ENCODE results near the gene TMEM143.

Gene TMEM143

DNA sequence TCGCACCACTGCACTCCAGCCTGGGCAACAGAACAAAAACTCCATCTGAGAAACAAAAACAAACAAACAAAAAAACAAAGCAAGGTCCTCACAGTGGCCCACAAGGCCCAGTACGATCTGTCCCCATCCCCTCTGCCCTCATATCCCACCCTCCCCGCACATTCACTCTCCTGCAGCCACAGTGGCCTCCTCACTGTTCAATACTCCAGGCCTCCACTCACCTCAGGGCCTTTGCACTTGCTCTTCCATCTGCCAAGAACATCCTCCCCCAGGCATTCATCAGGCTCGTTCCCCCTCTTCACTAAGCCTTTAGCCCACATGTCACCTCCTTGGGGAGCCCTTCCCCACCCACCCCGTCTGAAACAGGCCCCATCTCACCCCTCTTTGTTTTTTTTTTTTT, 4.6 kb downstream of the TMEM143 start:
- no peak for DNase-seq (ENCODE audit: low read depth, low spot score)

GRCh38 chr19:48355365-48355954, 8.3 kb downstream of the TMEM143 start:
- DNase-seq (ENCODE audit: low read depth, low spot score), result no peak

GRCh38 chr19:48354332-48354992, 9.3 kb downstream of the TMEM143 start:
- no peak for DNase-seq (ENCODE audit: low read depth, low spot score)

DNA sequence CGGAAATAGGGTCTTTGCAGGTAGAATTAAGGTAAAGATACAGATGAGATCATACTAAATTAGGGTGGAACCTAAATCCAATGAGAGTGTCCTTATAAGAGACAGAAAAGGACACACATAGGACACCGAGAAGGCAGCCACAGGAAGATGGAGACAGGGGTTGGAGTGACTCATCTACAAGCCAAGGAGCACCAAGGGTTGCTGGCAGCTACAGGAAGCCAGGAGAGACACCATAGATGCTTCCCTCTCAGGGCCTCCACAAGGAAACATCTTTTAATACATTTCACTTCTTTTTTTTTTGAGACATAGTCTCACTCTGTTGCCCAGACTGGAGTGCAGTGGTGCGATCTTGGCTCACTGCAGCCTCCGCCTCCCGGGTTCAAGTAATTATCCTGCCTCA, 10.1 kb downstream of the TMEM143 start:
- DNase-seq (ENCODE audit: low read depth, low spot score), result no peak

- peak; percentile 67 for DNase-seq (ENCODE audit: low read depth, low spot score)
Measured at GRCh38 chr19:48351341-48351752, 12.4 kb downstream of the TMEM143 start.

GRCh38 chr19:48350856-48351255, 12.9 kb downstream of the TMEM143 start:
- no peak for DNase-seq (ENCODE audit: low read depth, low spot score)

GRCh38 chr19:48348737-48349136, 15.0 kb downstream of the TMEM143 start:
- DNase-seq (ENCODE audit: low read depth, low spot score), result no peak

- DNase-seq (ENCODE audit: low read depth, low spot score), result no peak
Measured at GRCh38 chr19:48348045-48348444, 15.7 kb downstream of the TMEM143 start.

- no peak for DNase-seq (ENCODE audit: low read depth, low spot score)
Measured at GRCh38 chr19:48346191-48346590, 17.5 kb downstream of the TMEM143 start.

DNA sequence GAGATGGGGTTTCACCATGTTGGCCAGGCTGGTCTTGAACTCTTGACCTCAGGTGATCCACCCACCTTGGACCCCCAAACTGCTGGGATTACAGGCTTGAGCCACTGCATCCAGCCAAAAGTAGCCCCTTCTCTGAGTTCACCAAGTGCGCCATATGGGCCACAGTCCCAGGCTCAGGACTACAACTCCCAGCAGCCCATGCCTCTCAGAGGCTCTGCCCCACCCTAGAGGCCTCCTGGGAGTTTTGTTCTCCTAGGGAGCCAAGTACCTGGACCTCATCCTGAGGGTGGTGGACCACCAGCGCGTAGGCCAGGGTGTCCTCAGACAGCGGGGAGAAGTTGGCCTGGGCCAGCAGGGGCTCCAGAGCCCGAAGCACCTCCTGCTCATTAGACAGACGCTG, 18.8 kb downstream of the TMEM143 start:
- no peak for DNase-seq (ENCODE audit: low read depth, low spot score)

DNA sequence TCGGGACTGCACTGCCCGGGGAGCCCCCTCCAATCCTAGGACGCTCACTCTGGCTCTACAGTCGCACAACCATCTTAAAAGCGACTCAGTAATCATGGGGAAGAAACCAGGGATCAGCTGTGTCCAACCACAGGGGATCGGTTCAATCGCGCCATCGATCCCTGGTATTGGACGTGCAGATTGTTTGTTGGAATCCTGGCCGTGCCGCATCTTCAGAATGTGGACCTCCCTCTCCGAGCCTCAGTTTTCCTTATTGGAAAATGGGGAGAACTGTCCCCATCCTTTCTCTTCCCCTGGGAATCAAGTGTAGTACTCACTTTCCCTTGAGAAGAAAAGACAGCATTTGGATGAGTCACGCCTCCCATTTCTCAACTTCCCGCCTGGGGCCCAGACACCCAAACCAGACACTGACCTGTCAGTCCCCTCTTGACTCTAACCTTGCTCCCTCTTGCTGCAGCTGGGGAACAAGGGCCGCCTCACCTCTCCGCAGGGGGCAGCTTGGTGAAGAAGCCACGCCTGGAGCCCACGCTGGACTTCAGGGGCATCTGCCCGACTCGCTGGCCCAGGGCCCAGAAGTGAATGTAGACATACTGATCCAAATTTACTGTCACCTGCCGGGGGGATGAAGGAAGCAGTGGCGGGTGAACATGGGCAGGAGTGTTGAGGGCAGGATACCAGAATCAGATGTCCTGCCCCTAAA, 20.7 kb downstream of the TMEM143 start:
- no peak for DNase-seq (ENCODE audit: low read depth, low spot score)

DNA sequence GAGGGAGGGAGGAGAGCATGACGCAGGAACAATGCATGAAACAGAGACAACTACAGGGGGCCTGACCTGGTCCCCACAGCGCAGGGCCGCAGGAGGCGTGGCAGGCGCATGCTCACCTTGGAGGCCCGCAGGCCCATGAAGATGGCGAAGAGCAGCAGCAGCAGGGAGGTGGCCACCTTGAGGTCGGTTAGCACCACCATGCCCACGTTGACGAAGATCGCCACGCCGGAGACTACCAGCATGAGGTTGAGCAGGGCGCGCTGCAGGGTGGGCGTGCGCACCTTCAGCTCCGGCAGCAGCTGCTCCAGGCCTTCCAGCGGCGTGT, 21.4 kb downstream of the TMEM143 start:
- DNase-seq (ENCODE audit: low read depth, low spot score), result no peak

DNA sequence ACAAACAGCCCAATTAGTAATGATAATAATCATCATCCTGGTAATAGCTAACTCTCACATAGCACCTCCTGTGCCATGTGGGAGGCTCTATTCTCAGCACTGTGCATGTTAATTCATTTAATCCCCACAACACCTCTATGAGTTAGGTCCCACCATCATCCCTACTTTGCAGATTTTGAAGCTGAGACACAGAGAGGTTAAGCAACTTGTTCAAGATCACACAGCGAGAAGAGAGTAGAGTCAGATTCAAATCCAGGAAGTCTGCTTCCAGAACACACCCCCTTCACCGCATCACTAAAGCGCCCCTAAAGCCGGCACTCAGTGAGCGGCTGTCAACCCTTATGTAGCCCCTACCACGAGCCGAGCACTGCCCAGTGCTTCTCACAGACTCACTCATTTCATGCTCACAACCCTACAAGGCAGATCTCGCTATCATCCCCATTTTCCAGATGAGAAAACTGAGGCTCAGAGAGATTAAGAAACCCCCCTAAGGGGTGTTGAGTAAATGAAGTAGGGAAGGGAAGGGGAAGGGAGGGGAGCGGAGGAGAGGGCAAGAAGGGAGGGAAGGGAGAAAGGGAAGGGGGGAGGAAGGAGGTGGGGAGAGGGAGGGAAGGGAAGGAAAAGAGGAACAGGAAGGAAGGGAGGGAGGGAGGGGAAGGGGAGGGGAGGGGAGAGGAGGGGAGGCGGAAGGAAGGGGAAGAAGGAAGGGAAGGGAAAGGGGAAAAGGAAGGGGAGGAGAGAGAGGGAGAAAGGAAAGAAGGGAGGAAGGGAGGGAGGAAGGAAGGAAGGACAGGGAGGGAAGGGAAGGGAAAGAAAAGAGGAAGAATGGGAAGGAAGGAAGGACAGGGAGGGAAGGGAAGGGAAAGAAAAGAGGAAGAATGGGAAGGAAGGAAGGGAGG, 22.0 kb downstream of the TMEM143 start:
- DNase-seq (ENCODE audit: low read depth, low spot score), result no peak

DNA sequence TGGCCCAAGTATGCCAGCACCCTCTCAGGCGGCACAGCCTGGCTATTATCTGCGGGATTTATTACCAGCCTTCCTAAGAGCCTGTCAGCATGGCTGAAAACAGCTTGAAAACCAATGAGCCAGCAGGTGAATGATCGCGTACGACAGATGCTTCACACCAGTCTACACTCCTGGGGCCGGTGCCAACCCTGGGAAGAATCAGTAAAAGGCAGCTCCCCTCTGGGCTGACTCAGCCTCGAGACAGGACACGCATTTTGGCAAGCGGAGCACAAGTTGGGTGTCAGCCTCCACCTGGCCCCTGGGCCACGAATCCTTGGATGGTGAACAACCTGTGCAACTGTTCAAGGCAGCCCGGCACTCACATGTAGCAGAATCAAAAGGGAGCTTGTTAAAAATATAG, 22.7 kb downstream of the TMEM143 start:
- DNase-seq (ENCODE audit: low read depth, low spot score), result no peak

- no peak for DNase-seq (ENCODE audit: low read depth, low spot score)
Measured at GRCh38 chr19:48338802-48339503, 24.8 kb downstream of the TMEM143 start.

GRCh38 chr19:48338253-48338755, 25.4 kb downstream of the TMEM143 start:
- DNase-seq (ENCODE audit: low read depth, low spot score), result no peak

DNA sequence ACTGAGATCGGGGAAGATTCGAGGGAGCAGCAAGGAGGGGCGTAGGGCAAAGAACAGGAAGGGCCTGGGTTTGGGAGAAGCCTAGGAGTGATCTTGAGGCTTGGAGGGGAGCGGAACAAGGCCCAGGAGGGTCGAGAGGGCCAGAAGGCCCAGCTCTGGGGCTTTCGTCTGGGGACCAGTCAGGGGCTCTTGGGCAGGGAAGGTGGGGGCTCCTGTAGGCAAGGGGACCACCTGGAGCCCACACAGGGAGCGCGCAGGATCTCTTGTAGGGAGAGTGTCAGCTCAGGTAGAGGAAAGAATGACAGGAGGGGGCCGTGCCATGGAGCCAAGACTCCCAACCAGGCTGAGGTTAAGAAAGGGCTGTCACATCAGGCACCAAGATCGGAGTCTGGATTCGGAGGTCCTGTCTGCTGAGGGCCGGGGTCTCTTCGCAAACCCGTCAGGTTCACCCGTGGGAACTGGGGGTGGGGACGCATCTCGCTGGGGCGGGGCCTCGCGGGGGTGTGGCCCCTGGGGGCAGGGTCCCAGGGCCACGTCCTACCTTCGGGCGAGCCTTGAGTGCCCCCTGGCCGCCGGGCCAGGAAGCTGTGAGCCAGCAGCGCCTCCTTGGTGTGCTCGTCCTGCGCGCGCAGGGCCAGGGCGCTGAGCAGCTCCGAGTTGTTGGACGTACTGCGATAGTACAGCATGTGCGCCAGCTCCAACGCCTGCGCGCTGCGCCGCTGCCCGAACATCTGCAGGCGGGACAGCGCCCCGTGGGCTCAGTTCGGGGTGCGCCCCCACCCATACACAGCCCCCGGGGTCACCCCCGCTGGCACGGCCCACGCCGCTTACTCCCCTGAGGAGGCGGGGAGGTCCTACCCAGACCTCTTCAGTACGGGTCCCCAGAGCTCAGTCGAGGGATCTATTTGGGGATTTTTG, 30.0 kb downstream of the TMEM143 start:
- peak; percentile 87 for DNase-seq (ENCODE audit: low read depth, low spot score)

- DNase-seq (ENCODE audit: low read depth, low spot score), result peak; percentile 88
Measured at GRCh38 chr19:48332662-48333466, 30.9 kb downstream of the TMEM143 start.

GRCh38 chr19:48332351-48332661, 31.4 kb downstream of the TMEM143 start:
- no peak for DNase-seq (ENCODE audit: low read depth, low spot score)
